ENCODE results near the gene CASK. TPM values are rescaled to one million over a fixed set of nuclear protein-coding genes. Genes with fewer than 3 reads are reported as not detected.

Gene CASK
- total RNA-seq, 2 experiments from 2014 or later = 39.9 to 44.6 TPM

DNA sequence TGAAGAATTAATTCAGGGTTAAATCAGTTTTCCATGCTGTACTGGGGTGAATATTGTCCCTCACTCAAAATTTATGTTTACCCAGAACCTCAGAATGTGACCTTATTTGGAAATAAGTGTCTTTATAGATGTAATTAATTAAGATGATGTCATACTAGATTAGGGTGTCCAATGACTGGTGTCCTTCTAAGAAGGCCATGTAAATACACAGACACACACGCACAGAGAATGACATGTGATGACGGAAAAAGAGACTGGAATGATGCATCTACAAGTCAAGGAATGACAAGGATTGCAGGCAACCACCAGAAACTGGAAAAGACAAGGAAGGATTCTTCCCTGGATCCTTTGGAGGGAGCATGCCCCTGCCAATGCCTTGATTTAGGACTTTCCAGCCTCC lies 319.2 kb downstream of the CASK start:
- Histone ChIP-seq H3K27me3 (ENCODE audit: control insufficient read depth in 1 of 2, insufficient read depth in 2 of 2, low read length in 2 of 2) (no peaks in the 10 kb centered on the region), H3K4me1 (ENCODE audit: insufficient read depth, low read length) (no peaks in the 10 kb centered on the region), H3K4me3 (ENCODE audit: low read length) (no peak overlapping the region), H3K9me3 (ENCODE audit: control insufficient read depth in 1 of 2, insufficient read depth in 1 of 2, low read length in 2 of 2) (no peaks in the 10 kb centered on the region), H3K27ac (ENCODE audit: low read depth in 1 of 2, low read length in 2 of 2) (no peak overlapping the region), H3K36me3 (ENCODE audit: insufficient read depth, low read length) (peaks cover 15% of the 10 kb centered on the region)
- POLR2A ChIA-PET = no interaction called here
- Mint-ChIP-seq H3K27ac (no peak overlapping the region), H3K4me1 (ENCODE audit: low read depth) (no peaks in the 10 kb centered on the region), H3K9me3 (no peaks in the 10 kb centered on the region), H3K27me3 (no peaks in the 10 kb centered on the region), H3K4me3 (no peak overlapping the region), H3K36me3 (ENCODE audit: low read depth) (peaks cover 26% of the 10 kb centered on the region)
- no peak for ATAC-seq (ENCODE audit: poor library complexity)
- DNase-seq = no peak
- CTCF ChIA-PET = no interaction called here
- intact Hi-C loops (cut with DNase I, micrococcal nuclease) = no loop called here
- TF ChIP-seq, protein P1, sequence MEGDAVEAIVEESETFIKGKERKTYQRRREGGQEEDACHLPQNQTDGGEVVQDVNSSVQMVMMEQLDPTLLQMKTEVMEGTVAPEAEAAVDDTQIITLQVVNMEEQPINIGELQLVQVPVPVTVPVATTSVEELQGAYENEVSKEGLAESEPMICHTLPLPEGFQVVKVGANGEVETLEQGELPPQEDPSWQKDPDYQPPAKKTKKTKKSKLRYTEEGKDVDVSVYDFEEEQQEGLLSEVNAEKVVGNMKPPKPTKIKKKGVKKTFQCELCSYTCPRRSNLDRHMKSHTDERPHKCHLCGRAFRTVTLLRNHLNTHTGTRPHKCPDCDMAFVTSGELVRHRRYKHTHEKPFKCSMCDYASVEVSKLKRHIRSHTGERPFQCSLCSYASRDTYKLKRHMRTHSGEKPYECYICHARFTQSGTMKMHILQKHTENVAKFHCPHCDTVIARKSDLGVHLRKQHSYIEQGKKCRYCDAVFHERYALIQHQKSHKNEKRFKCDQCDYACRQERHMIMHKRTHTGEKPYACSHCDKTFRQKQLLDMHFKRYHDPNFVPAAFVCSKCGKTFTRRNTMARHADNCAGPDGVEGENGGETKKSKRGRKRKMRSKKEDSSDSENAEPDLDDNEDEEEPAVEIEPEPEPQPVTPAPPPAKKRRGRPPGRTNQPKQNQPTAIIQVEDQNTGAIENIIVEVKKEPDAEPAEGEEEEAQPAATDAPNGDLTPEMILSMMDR (IDR thresholded peaks at IDR 0.05) = no peak

- Histone ChIP-seq H3K4me3 (ENCODE audit: low read length) (no peak overlapping the region), H3K9me3 (ENCODE audit: control insufficient read depth in 1 of 2, insufficient read depth in 1 of 2, low read length in 2 of 2) (no peaks in the 10 kb centered on the region), H3K4me1 (ENCODE audit: insufficient read depth, low read length) (no peaks in the 10 kb centered on the region), H3K27me3 (ENCODE audit: control insufficient read depth in 1 of 2, insufficient read depth in 2 of 2, low read length in 2 of 2) (no peaks in the 10 kb centered on the region), H3K27ac (ENCODE audit: low read depth in 1 of 2, low read length in 2 of 2) (no peak overlapping the region), H3K36me3 (ENCODE audit: insufficient read depth, low read length) (peaks cover 14% of the 10 kb centered on the region)
- H3K27ac Mint-ChIP-seq = no peak overlapping the region
- H3K36me3 Mint-ChIP-seq (ENCODE audit: low read depth) = peaks cover 24% of the 10 kb centered on the region
- ATAC-seq (ENCODE audit: poor library complexity) = no peak
- no peaks in the 10 kb centered on the region for H3K9me3 Mint-ChIP-seq
- POLR2A ChIA-PET = no interaction called here
- no peak overlapping the region for H3K4me3 Mint-ChIP-seq
- H3K4me1 Mint-ChIP-seq (ENCODE audit: low read depth) = no peaks in the 10 kb centered on the region
- intact Hi-C loops (cut with DNase I, micrococcal nuclease) = no loop called here
- H3K27me3 Mint-ChIP-seq = no peaks in the 10 kb centered on the region
- DNase-seq = no peak
- CTCF ChIA-PET = no interaction called here
- TF ChIP-seq, protein P1 (IDR thresholded peaks at IDR 0.05) = no peak
Measured at GRCh38 chrX:41603596-41603995, 319.8 kb downstream of the CASK start.

GRCh38 chrX:41602816-41603345 lies 320.5 kb downstream of the CASK start:
- POLR2A ChIA-PET = no interaction called here
- Histone ChIP-seq H3K27me3 (ENCODE audit: control insufficient read depth in 1 of 2, insufficient read depth in 2 of 2, low read length in 2 of 2) (no peaks in the 10 kb centered on the region), H3K27ac (ENCODE audit: low read depth in 1 of 2, low read length in 2 of 2) (no peak overlapping the region), H3K4me3 (ENCODE audit: low read length) (no peak overlapping the region), H3K9me3 (ENCODE audit: control insufficient read depth in 1 of 2, insufficient read depth in 1 of 2, low read length in 2 of 2) (no peaks in the 10 kb centered on the region), H3K36me3 (ENCODE audit: insufficient read depth, low read length) (peaks cover 11% of the 10 kb centered on the region), H3K4me1 (ENCODE audit: insufficient read depth, low read length) (no peaks in the 10 kb centered on the region)
- H3K9me3 Mint-ChIP-seq = no peaks in the 10 kb centered on the region
- H3K4me3 Mint-ChIP-seq = no peak overlapping the region
- peaks cover 17% of the 10 kb centered on the region for H3K36me3 Mint-ChIP-seq (ENCODE audit: low read depth)
- CTCF ChIA-PET = no interaction called here
- ATAC-seq (ENCODE audit: poor library complexity) = no peak
- TF ChIP-seq, protein P1 (IDR thresholded peaks at IDR 0.05) = no peak
- H3K27ac Mint-ChIP-seq = no peak overlapping the region
- no peak for DNase-seq
- intact Hi-C loops (cut with DNase I, micrococcal nuclease) = no loop called here
- H3K4me1 Mint-ChIP-seq (ENCODE audit: low read depth) = no peaks in the 10 kb centered on the region
- H3K27me3 Mint-ChIP-seq = no peaks in the 10 kb centered on the region
